Measurements from ENCODE around the gene PATE2. TPM values are rescaled to one million over a fixed set of nuclear protein-coding genes. Genes with fewer than 3 reads are reported as not detected.

Gene PATE2
- total RNA-seq, 1 donor from 2014 or later: not detected

DNA sequence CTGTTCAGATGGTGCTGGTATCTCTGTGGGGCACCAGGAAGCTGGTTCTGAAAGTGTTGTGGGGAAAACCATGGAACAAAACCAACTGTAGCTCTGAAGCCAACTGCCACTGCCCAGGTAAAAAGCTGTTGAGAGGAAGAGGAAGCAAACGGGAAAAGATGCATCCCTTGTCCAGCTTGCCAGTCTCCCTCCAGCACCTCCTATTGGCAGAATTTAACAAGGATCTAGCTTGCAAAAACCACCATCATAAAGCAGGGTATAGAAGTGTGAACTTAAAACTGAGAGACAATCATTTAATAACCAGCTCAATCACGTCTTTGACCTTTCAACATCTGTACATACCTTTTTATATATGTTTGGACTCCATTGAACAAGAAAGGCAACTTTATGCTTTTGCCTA lies 28.0 kb downstream of the PATE2 start:
- no peak overlapping the region for H3K4me3 ChIP-seq
- TF ChIP-seq, protein P1, sequence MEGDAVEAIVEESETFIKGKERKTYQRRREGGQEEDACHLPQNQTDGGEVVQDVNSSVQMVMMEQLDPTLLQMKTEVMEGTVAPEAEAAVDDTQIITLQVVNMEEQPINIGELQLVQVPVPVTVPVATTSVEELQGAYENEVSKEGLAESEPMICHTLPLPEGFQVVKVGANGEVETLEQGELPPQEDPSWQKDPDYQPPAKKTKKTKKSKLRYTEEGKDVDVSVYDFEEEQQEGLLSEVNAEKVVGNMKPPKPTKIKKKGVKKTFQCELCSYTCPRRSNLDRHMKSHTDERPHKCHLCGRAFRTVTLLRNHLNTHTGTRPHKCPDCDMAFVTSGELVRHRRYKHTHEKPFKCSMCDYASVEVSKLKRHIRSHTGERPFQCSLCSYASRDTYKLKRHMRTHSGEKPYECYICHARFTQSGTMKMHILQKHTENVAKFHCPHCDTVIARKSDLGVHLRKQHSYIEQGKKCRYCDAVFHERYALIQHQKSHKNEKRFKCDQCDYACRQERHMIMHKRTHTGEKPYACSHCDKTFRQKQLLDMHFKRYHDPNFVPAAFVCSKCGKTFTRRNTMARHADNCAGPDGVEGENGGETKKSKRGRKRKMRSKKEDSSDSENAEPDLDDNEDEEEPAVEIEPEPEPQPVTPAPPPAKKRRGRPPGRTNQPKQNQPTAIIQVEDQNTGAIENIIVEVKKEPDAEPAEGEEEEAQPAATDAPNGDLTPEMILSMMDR (IDR thresholded peaks at IDR 0.05): no peak
- H3K27me3 ChIP-seq: no peaks in the 10 kb centered on the region
- H3K9me3 ChIP-seq: no peaks in the 10 kb centered on the region
- H3K4me1 ChIP-seq: no peaks in the 10 kb centered on the region
- H3K27ac ChIP-seq: no peak overlapping the region
- H3K36me3 ChIP-seq: no peaks in the 10 kb centered on the region
- DNase-seq (no peak), ATAC-seq (no peak)
- intact Hi-C loops (cut with DNase I): no loop called here

DNA sequence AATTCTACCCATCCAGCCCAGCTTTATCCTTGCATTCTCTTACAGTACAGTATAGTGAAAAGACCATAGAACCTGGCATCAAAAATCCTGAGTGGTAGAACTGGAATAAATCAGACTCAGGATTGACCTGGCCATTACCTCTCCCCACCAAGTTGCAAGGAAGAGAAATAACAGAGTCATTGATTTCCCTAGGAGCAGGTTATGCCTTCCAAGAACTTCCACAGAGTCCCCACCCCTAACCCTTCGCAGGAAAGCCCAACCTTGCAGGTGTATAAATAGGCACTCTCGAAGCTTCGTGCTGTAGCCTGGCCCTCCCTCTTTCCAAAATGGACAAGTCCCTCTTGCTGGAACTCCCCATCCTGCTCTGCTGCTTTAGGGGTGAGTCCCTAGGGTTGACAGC lies 32.6 kb downstream of the PATE2 start, which contains the start of gene PATE1:
PATE1 (plus strand) TSS at position 301 of the 400 bp plus-strand sequence; CDS start at position 327, 26 bp downstream.
- Histone ChIP-seq H3K4me3 (no peak within 1 kb of the TSS), H3K27me3 (no peaks in the 10 kb centered on the region), H3K9me3 (no peaks in the 10 kb centered on the region), H3K36me3 (no peaks in the 10 kb centered on the region), H3K4me1 (no peaks in the 10 kb centered on the region), H3K27ac (no peak within 1 kb of the TSS)
- TF ChIP-seq, protein P1 (IDR thresholded peaks at IDR 0.05): no peak
- ATAC-seq (no peak), DNase-seq (no peak)
- intact Hi-C loops (cut with DNase I): no loop called here

DNA sequence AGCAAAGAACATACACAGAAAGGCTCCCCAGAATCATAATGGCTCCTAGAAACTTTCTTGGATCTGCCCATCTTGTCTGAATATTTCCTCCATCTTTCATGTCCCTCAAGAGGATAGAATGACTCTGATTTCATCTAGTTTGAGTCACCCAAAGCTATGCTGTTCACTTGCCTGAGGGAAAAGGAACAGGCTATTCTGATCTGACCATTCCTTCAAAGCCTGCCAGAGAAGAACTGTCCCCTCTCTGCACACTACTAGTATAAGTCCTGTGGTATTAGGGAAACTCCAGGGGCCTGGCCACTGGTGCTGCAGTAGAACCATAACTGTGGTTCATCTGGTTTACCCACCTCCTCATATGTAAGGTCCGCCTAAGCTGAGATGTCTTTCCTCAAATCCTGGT lies 34.9 kb downstream of the PATE2 start:
- TF ChIP-seq, protein P1 (IDR thresholded peaks at IDR 0.05): no peak
- intact Hi-C loops (cut with DNase I): no loop called here
- Histone ChIP-seq H3K4me3 (no peak overlapping the region), H3K36me3 (no peaks in the 10 kb centered on the region), H3K4me1 (no peaks in the 10 kb centered on the region), H3K9me3 (no peaks in the 10 kb centered on the region), H3K27ac (no peak overlapping the region), H3K27me3 (no peaks in the 10 kb centered on the region)
- DNase-seq (no peak), ATAC-seq (no peak)

DNA sequence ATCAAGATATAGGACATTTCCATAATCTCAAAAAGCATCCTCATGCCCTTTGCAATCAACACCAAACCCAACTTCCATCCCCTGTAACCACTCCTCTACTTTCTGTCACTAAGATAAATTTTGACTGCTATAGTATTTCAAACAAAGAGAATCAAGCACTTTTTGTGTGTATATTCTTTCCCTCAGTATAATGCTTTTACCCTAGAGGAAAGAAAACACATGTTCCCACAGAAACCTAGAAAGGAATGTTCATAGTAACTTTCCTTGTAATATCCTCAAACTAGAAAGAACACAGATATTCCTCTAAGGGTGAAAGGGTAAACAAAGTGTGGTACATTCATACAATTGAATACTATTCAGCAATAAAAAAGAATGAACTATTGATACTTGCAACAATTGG lies 38.0 kb downstream of the PATE2 start:
- Histone ChIP-seq H3K27ac (no peak overlapping the region), H3K36me3 (no peaks in the 10 kb centered on the region), H3K4me3 (no peak overlapping the region), H3K4me1 (no peaks in the 10 kb centered on the region), H3K27me3 (no peaks in the 10 kb centered on the region), H3K9me3 (no peaks in the 10 kb centered on the region)
- DNase-seq (no peak), ATAC-seq (no peak)
- TF ChIP-seq, protein P1 (IDR thresholded peaks at IDR 0.05): no peak
- intact Hi-C loops (cut with DNase I): no loop called here

DNA sequence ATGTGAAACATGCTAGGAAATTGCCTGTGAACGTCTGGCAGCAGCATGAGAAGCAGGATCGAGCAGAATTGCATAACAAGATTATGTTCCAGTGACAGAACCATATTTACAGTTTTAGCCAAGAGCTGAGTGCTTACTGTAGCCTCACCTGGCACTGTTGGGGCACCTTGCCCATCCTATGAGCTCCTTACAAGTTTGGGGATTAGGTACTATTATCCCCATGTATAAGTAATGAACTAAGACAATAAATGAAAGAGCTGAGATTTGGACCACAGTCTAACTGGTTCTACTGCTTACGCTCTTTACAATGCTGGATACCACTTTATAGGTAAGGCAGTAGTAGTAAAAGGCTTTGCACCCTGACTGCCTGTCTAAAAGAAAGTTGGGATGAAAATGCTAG lies 49.7 kb downstream of the PATE2 start:
- intact Hi-C loops (cut with DNase I): no loop called here
- DNase-seq (no peak), ATAC-seq (no peak)
- no peaks in the 10 kb centered on the region for H3K36me3 ChIP-seq
- TF ChIP-seq, protein P1 (IDR thresholded peaks at IDR 0.05): no peak
- no peaks in the 10 kb centered on the region for H3K4me1 ChIP-seq
- H3K27ac ChIP-seq: no peak overlapping the region
- no peaks in the 10 kb centered on the region for H3K9me3 ChIP-seq
- no peaks in the 10 kb centered on the region for H3K27me3 ChIP-seq
- no peak overlapping the region for H3K4me3 ChIP-seq

Other genes starting within 250 kb of the PATE2 start
- 69.6 TPM for gene EI24, start 209.4 kb downstream of the PATE2 start, total RNA-seq
- gene STT3A, start 186.0 kb downstream of the PATE2 start, total RNA-seq: 131 TPM
- gene CHEK1, start 153.7 kb downstream of the PATE2 start, total RNA-seq: 1.8 TPM
- not detected for gene ACRV1, start 98.0 kb downstream of the PATE2 start, total RNA-seq
- gene PATE1, start 32.5 kb downstream of the PATE2 start, total RNA-seq: not detected
- gene PATE3, start 9.3 kb upstream of the PATE2 start, total RNA-seq: not detected
- gene PATE4, start 54.5 kb upstream of the PATE2 start, total RNA-seq: not detected
- gene HYLS1, start 108.8 kb upstream of the PATE2 start, total RNA-seq: 3.2 TPM
- 11.1 TPM for gene PUS3, start 124.4 kb upstream of the PATE2 start, total RNA-seq
- 0.46 TPM for gene DDX25, start 125.7 kb upstream of the PATE2 start, total RNA-seq
- gene VSIG10L2, start 167.2 kb upstream of the PATE2 start, total RNA-seq: not detected